ENCODE results near the gene SPATA2.
"Not testable (repeated sequence)": the region's sequence is repeated elsewhere in the genome, so short reads cannot be mapped to it uniquely, and the experiment has no call there.

The SPATA2 gene

GRCh38 chr20:49901588-49901987 lies 13.7 kb downstream of the SPATA2 start:
- DNase-seq, result no peak

GRCh38 chr20:49899541-49900383 lies 15.6 kb downstream of the SPATA2 start:
- DNase-seq, result no peak

GRCh38 chr20:49896204-49896603 lies 19.1 kb downstream of the SPATA2 start:
- no peak for DNase-seq

GRCh38 chr20:49895474-49896093 lies 19.7 kb downstream of the SPATA2 start:
- not testable (repeated sequence) for DNase-seq

- DNase-seq, result peak; percentile 16
These were observed 21.3 kb downstream of the SPATA2 start for GRCh38 chr20:49894073-49894470.

GRCh38 chr20:49893242-49894072 lies 21.9 kb downstream of the SPATA2 start:
- no peak for DNase-seq

DNA sequence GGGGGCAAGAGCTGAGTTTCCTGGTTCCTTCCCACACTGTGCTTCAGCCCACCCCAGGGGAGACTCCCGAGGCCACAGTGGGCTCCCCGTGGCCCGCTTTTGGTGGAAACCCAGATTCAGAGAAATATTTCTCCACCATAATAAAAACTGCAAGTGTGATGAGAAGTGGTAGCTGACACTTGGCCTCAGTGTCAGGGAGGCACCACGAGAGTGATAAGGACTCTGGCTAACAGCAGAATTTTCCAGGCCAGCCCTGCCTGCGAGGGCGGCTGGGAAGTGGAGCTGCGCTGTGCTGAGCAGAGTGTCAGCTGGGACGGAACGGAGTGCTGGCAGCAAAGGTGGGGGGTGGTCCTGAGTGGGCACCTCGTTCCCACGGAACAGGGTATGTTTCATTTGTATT lies 22.5 kb downstream of the SPATA2 start:
- no peak for DNase-seq

GRCh38 chr20:49892260-49892659 lies 23.1 kb downstream of the SPATA2 start:
- no peak for DNase-seq

GRCh38 chr20:49891476-49892110 lies 23.7 kb downstream of the SPATA2 start:
- DNase-seq, result no peak

DNA sequence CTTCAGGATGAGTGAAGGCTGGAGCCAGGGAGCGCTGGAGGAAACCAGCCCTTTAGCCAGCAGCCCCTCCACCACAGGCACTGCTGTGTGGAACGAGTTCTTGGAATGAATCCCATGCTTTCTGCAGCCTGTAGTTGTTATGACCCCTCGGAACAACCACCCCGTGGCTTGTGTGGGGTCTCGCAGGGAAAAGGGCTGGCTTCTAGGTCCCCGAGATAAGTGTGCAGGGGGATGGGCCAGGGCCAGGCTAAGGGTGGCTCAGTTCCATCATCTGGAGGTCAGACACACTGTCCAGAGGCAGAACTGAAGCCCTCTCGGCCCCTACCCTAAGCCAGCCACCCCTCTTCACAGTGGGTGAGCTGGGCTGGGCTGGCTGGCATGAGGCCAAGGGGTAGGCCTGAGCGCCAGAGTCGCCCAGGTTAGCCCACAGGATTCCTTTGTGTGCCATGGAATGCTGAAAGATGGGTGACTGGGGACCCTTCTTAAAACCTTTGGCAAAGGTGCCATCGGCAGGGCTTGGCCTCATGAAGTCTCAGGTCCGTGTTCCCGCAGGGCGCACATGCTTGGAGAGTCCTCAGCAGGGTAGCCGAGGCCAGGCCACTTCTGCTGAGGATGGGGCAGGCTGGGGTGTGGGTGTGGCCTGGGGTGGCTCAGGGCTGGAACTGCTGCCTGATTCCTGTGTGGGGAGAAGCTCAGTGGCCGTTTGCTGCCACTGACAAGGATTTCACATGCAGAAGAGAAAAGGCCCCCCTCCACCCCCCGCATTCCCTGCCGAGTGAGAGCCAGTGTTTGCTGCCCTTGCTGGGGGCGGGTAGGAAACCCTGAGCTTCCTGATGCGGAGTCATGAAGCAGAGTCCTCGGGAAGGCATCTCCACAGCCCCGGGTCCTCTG lies 24.6 kb downstream of the SPATA2 start:
- DNase-seq, result no peak

DNA sequence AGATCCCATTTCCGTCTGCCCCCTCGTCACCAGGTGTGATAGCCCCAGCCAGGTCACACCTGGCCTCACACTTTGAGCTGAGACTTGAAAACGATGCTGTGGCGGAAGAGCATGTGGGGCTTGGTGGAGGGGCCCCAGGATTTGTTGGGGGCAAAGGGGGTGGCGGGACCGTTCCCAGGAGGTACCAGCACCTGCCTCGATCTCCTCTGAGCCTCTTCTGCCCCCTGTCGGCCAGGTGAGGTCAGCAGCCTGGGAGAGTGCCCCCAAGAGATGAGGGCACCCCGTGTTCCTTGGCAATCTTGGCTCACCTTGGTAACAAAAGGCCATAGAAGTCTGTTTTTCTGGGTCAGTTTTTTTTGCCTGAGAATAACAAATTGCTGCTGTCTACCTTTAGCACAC lies 25.4 kb downstream of the SPATA2 start:
- peak; percentile 17 for DNase-seq

GRCh38 chr20:49889001-49889934 lies 26.1 kb downstream of the SPATA2 start:
- DNase-seq, result no peak

GRCh38 chr20:49888212-49889000 lies 26.9 kb downstream of the SPATA2 start:
- peak; percentile 62 for DNase-seq

DNA sequence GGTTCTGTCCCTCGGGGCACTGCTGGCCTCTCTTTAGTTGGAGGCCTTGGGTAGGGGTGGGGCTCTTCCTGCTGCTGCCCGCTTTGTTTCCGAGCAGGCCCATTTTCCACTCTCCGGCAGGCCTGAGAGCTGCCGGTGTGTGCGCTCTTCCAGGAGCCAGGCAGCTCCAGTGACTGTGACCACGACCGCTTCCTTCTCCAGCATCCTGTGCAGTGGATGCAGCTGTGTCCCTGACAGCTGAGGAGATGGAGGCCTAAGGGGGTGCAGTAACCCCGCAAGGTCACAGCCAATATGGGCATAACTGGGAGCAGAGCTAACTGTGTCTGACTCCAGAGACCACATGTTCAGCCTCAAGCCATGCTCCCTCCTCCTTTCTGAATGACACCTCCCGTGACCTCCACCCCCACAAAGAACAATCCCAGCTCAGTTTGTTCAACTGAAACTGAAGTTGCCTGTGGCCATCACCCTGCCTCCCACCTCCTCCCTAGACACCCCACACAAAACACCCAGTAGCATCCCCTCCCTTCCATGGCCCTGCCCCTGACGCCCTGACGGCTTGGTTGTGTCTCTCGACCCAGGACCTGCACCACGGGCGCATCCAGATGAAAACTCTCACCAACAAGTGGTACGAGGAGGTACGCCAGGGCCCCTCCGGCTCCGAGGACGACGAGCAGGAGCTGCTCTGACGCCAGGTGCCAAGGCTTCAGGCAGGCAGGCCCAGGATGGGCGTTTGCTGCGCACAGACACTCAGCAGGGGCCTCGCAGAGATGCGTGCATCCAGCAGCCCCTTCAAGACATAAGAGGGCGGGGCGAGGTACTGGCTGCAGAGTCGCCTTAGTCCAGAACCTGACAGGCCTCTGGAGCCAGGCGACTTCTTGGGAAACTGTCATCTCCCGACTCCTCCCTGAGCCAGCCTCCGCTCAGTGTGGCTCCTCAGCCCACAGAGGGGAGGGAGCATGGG lies 27.8 kb downstream of the SPATA2 start:
- DNase-seq, result no peak

GRCh38 chr20:49886571-49887213 lies 28.6 kb downstream of the SPATA2 start:
- DNase-seq, result no peak

- no peak for DNase-seq
These were observed 29.6 kb downstream of the SPATA2 start for GRCh38 chr20:49885558-49886332.

DNA sequence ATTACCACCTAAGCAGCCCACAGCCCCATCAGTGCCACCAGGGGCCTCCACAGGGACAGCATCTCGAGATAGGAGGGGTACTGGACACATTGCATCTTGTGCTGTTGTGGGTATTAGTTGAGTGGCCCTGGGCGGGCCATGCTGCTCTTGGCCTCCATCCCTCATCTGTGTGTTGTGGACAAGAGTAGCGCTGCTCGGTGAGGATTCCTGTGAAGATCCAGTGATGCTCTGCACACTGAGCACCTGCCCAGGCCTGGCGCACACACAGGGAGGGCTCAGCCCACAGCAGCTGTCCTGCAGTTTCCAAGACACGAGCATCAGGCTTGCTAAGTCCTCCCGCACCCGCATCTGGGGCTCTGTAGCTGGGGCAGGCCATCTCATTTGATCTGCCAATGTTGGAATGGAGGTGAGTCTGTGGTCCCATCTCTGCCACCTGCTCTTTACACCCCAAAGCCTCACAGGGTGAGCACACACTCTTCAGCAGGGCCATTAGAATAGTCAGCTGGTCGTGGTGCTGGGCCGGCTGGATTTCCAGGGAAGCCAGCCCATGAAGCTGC lies 32.0 kb downstream of the SPATA2 start:
- DNase-seq, result no peak

Data from CD4-positive, alpha-beta T cell treated with Interleukin-21 for 1 hour (primary cell).